MM.1S (cell line): Measurements from ENCODE around the gene RPS6KA2.

ENCODE experiments used
- DNase-seq: peaks from one replicate; pipeline ENCODE4 v3.0.0-alpha.2; 2015
- H2AFZ ChIP-seq: fragments of 300-600 bp; sonication (generic); 2 replicates; pipeline ENCODE4 v1.6.0; 2016; ENCODE audit warnings: antibody characterized with exemption, low read length
- H3F3A ChIP-seq: fragments of 300-600 bp; sonication (generic); 2 replicates; pipeline ENCODE4 v1.6.1; 2016; ENCODE audit warnings: mild to moderate bottlenecking, antibody characterized with exemption, low read length, moderate library complexity, mixed read lengths; ENCODE audit not compliant: insufficient read depth
- H3K27ac ChIP-seq: fragments of 300-600 bp; sonication (generic); 2 replicates; pipeline ENCODE4 v1.5.1; 2016; ENCODE audit warnings: mild to moderate bottlenecking, low read length
- H3K27me3 ChIP-seq: fragments of 300-600 bp; sonication (generic); replicated peaks from 2 replicates; pipeline ENCODE4 v1.6.0; 2016; ENCODE audit warnings: low read length; ENCODE audit not compliant: insufficient read depth
- H3K36me3 ChIP-seq: fragments of 300-600 bp; sonication (generic); replicated peaks from 2 replicates; pipeline ENCODE4 v1.6.1; 2016; ENCODE audit warnings: mild to moderate bottlenecking, low read length, mixed read lengths; ENCODE audit not compliant: insufficient read depth
- H3K4me1 ChIP-seq: fragments of 300-600 bp; sonication (generic); 2 replicates; pipeline ENCODE4 v1.6.1; 2016; ENCODE audit warnings: low read length, mixed read lengths
- H3K4me2 ChIP-seq: fragments of 300-600 bp; sonication (generic); 2 replicates; pipeline ENCODE4 v1.6.0; 2016; ENCODE audit warnings: low read depth, low read length
- H3K4me3 ChIP-seq: fragments of 300-600 bp; sonication (generic); 2 replicates; pipeline ENCODE4 v1.5.1; 2016; ENCODE audit warnings: low read length, mixed read lengths
- H3K79me2 ChIP-seq: fragments of 300-600 bp; sonication (generic); 2 replicates; pipeline ENCODE4 v1.6.1; 2016; ENCODE audit warnings: mixed run types, low read length, mixed read lengths
- H3K9ac ChIP-seq: fragments of 300-600 bp; sonication (generic); 2 replicates; pipeline ENCODE4 v1.6.1; 2016; ENCODE audit warnings: low read length, mixed read lengths
- H3K9me2 ChIP-seq: fragments of 300-600 bp; sonication (generic); replicated peaks from 2 replicates; pipeline ENCODE4 v1.6.1; 2016; ENCODE audit warnings: mild to moderate bottlenecking, low read length, mixed read lengths; ENCODE audit not compliant: insufficient read depth
- H3K9me3 ChIP-seq: fragments of 300-600 bp; sonication (generic); replicated peaks from 2 replicates; pipeline ENCODE4 v1.6.1; 2016; ENCODE audit warnings: mild to moderate bottlenecking, low read length, mixed read lengths; ENCODE audit not compliant: insufficient read depth
- H4K20me1 ChIP-seq: fragments of 300-600 bp; sonication (generic); 2 replicates; pipeline ENCODE4 v1.6.1; 2016; ENCODE audit warnings: mild to moderate bottlenecking, low read length, moderate library complexity, mixed read lengths; ENCODE audit not compliant: insufficient read depth
- CTCF ChIP-seq: fragments of 300-600 bp; sonication (generic); IDR thresholded peaks from 2 replicates; pipeline ENCODE4 v1.5.1; 2016; ENCODE audit warnings: antibody characterized with exemption, low read length, mixed read lengths
- EZH2 ChIP-seq: fragments of 300-600 bp; sonication (generic); optimal IDR thresholded peaks from 2 replicates; pipeline ENCODE3; 2017; ENCODE audit warnings: low read depth, mild to moderate bottlenecking, antibody characterized with exemption, low read length, mixed read lengths
- EZH2phosphoT487 ChIP-seq: fragments of 300-600 bp; sonication (generic); IDR thresholded peaks from 2 replicates; pipeline ENCODE4 v1.6.1; 2018; ENCODE audit warnings: antibody characterized with exemption, low read length

RPS6KA2 gene

DNA sequence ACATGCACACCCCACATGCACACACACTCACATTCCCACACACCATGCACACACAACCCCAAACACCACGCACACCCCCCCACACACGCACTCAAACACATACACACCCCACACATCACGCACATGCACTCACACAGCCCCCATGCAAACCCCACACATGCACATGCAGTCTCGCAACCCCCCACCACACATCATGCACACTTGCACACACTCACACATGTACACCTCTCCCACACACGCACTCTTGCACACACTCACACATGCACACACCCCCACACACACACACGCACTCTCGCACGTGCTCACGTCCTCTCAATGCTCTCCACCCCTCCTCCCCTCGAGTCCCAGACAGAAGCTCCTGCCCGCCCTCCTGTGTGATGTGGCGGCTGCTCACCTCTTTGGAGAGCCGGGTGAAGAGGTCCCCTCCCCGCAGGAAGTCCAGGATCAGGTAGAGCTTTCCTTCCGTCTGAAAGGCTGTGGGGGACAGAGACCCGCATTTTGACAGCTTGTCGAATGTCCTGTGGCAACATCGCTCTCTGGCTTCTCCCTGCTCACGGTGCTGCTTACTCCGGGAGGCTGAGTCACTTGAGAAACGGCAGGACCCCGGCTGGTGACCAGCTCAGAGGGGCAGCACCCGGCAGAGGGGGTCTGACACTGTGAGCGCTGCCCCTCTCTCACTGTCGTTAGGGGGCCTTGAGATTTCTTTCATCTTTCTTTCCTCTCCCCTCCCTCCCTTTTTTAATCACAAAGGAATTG is 119.1 kb downstream of the RPS6KA2 start:
- H3K9ac ChIP-seq = no peak overlapping the region
- H3K9me3 ChIP-seq = no peaks in the 10 kb centered on the region
- no peak overlapping the region for H2AFZ ChIP-seq
- H3K27ac ChIP-seq = no peak overlapping the region
- no peak overlapping the region for H3K4me3 ChIP-seq
- no peak overlapping the region for H3K4me2 ChIP-seq
- TF ChIP-seq EZH2 (no peak), CTCF (no peak), EZH2phosphoT487 (no peak)
- H3K36me3 ChIP-seq = no peaks in the 10 kb centered on the region
- no peaks in the 10 kb centered on the region for H3K9me2 ChIP-seq
- no peak for DNase-seq
- H4K20me1 ChIP-seq = no peaks in the 10 kb centered on the region
- no peaks in the 10 kb centered on the region for H3F3A ChIP-seq
- H3K27me3 ChIP-seq = no peaks in the 10 kb centered on the region
- no peaks in the 10 kb centered on the region for H3K79me2 ChIP-seq
- H3K4me1 ChIP-seq = no peaks in the 10 kb centered on the region

GRCh38 chr6:166507380-166507779 is 119.7 kb downstream of the RPS6KA2 start:
- H2AFZ ChIP-seq = no peak overlapping the region
- TF ChIP-seq EZH2 (no peak), CTCF (no peak), EZH2phosphoT487 (no peak)

DNA sequence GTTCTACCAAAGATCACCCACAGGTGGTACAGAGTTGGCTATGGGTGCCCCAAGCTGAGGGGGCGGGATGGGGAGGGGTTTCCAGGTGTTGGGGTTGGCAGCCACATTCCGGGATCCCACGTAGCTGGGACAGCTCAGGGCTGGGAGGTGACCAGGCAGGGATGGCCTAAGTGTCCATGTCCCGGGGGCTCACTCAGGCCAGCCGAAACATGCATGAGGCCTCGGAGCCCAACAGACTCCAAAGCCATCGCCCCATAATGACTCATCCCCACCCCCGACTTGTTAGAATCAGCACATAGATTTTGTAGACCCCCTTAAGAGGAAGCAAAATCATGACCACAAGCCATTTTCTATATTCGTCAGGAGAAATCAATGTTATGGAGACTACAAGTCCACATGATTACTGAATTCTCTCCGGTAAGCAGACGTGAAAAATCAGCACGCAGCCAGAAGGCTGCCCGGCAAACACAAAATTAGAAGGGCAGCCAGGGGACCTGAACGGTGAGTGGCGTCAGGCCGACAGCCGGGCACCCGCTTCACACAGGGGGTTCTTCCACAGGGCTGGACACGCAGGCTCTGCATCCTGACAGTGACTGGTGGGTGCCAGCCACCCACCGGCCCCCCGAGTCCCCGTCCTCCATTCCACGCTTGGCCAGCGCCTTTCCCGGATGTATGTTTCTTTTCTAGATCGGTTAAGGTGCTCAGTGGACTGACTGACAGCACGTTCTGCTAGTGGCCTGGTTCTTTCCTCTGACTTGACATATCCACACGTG is 121.7 kb downstream of the RPS6KA2 start:
- no peak overlapping the region for H2AFZ ChIP-seq
- H3K79me2 ChIP-seq = no peaks in the 10 kb centered on the region
- H3F3A ChIP-seq = no peaks in the 10 kb centered on the region
- H3K9me2 ChIP-seq = no peaks in the 10 kb centered on the region
- H3K4me2 ChIP-seq = no peak overlapping the region
- no peaks in the 10 kb centered on the region for H4K20me1 ChIP-seq
- no peaks in the 10 kb centered on the region for H3K9me3 ChIP-seq
- no peak for DNase-seq
- TF ChIP-seq EZH2phosphoT487 (no peak), EZH2 (no peak), CTCF (no peak)
- no peak overlapping the region for H3K4me3 ChIP-seq
- H3K27me3 ChIP-seq = no peaks in the 10 kb centered on the region
- H3K36me3 ChIP-seq = no peaks in the 10 kb centered on the region
- H3K4me1 ChIP-seq = no peaks in the 10 kb centered on the region
- H3K27ac ChIP-seq = no peak overlapping the region
- no peak overlapping the region for H3K9ac ChIP-seq

More at GRCh38 chr6:166507380-166507779, 119.7 kb downstream of the RPS6KA2 start:
- H3K27ac ChIP-seq = no peak overlapping the region
- H4K20me1 ChIP-seq = no peaks in the 10 kb centered on the region
- H3K9me2 ChIP-seq = no peaks in the 10 kb centered on the region
- no peaks in the 10 kb centered on the region for H3K27me3 ChIP-seq
- no peaks in the 10 kb centered on the region for H3K9me3 ChIP-seq
- no peak for DNase-seq
- no peak overlapping the region for H3K4me2 ChIP-seq
- H3K36me3 ChIP-seq = no peaks in the 10 kb centered on the region
- H3K9ac ChIP-seq = no peak overlapping the region
- H3K4me3 ChIP-seq = no peak overlapping the region
- no peaks in the 10 kb centered on the region for H3K79me2 ChIP-seq
- no peaks in the 10 kb centered on the region for H3F3A ChIP-seq
- no peaks in the 10 kb centered on the region for H3K4me1 ChIP-seq
